GM18502 (cell line): Measurements from ENCODE around the gene GCSH.
"Not testable (repeated sequence)": the region's sequence is repeated elsewhere in the genome, so short reads cannot be mapped to it uniquely, and the experiment has no call there.

ENCODE experiments used
- ATAC-seq: cut with Tn5 transposase; IDR thresholded peaks from one replicate; pipeline ENCODE4 v1.9.1; 2021; ENCODE audit warnings: mild to moderate bottlenecking; ENCODE audit not compliant: unreplicated experiment, poor library complexity

GCSH gene

DNA sequence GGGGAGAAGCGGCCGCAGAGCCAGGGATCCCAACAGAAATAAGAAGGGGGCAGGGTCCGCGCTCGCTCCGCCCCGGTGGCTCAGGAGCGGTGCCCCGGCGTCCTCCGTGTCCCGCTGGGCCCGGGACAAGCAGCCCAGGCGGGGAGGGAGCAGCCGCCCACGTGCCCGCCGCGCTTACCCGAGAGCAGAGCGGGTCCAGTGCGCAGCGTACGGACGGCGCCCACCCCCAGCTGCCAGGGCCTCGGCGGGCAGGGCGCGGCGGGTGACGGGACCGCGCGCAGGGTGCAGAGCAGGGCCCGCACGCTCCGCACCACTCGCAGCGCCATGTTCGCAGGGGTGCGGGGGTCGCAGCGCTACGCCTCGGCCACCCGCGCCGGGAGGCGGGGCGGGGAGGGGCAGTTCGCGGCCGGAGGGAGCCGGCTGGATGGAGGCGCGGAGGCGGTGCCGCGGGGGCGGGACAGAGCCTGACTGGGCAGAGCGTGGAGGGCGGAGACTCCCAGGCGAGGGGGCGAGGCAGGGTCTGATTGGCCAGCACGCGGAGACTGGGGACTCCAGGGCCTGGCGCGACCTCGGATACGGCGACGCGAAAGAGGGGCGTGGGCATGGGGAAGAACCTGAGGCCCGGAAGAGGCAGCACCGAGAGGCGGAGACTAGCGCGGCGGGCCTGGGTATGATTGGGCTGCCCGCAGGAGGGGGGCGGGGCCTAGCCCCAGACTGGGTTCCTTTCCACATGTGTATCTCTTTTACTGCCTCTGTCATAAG is at the start of gene GCSH:
GCSH (minus strand) TSS at position 443 of the 762 bp plus-strand sequence; CDS start at position 326, 117 bp downstream.
- peak; percentile 98 for ATAC-seq

DNA sequence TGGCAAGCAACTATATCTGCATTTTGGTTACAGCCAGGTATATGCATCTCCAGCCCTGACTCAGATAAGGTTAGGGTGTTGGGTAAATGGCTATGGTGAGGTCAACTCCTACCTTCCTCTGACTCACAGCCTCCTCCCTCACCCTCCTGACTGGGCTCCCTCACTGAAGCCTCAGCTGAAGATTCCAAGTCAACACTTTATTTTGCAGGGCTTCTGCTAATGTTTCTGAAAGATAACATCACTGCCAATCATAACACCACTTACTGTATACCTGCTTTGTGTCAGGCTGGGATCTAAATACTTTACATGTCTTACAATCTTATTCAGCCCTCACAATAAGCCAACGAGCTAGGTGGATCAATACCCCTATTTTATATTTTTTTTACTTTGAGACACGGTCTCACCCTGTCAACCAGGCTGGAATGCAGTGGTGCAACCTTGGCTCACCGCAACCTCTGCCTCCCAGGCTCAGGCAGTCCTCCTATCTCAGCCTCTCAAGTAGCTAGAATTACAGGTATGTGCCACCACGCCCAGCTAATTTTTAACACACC is 47.8 kb upstream of the GCSH start:
- ATAC-seq: no peak

DNA sequence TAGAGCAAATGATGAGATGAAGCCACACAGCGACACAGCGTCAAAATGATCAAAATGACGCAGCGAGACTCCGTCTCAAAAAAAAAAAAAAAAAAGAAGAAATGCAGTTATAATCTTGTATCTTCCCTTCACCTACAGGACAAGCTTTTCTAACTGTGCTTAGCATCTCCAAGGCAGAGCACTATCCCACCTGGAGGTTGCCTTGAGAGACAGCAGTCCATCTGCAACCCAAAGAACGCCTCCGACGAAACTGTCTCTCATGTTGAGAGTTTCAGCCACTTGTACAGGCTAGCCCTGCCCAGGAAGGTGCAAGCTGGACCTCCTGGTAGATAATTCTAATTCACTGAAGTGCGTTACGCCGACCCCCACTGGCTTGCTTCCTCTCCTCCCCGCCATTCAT is 46.7 kb upstream of the GCSH start:
- ATAC-seq: no peak

DNA sequence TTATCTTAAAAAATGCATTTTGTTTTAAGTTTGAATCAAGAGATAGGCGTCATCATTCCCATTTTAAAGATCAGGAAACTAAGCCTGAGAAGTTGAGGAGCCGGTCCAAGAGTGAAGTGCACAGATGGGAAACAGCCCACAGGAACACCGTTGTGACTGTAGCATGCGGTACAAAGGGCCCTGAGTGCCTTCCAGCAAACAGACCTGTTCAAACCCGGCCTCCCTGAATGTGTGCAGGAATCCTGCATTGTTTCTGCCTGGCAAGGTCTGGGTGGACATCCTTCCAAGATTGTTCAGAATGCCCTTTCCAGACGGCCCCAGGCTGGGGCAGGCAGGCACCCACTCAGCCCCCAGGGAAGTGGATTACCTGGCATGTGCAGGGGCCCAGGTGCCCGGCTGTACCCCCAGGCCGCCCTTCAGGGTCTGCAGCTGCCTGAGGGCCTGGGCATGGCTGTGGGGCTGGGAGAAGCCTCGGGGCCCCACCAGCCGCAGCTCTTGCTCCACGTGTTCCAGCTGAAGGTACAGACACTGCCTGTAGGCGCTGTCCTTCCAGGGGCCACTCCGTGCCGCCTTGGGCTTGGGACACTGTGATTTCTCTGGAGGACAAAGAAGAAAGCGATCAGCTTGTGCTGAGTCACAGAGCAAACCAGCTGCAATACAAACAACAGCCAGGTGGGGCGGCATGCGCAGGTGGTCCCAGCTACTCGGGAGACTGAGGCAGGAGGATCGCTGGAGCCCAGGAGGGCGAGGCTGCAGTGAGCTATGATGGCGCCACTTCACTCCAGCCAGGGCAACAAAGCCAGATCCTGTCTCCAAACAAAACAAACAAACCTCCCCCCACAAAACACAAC is 45.0 kb upstream of the GCSH start:
- ATAC-seq: no peak

DNA sequence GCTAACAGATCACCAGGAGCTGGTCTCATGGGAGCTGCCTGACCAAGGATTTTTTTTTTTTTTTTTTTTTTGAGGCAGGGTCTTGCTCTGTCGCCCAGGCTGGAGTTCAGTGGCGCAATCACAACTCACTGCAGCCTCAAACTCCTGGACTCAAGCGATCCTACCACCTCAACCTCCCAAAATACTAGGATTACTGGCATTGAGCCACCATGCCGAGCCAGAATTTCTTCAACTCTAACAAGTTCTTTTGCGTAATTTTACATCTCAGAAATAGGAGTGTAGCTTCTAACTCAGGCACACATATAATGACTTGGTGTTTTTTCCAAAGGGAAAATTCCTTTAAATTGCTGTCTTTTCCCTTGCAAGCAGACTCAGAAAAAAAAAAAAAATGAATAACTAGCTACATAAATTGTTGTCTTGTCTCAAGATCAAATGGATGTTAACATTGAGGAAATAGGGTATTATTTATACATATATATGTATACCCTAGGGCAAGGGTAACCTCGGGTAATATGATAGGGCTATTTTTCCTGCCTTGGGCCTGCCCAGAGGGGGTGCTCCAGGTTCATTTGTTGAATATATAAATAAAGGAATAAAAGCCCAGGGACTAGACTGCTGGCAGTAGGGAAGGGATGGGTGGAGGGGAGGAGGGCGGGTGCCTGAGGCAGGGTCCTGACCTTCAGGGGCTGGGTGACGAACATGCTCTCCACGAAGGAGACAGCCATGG is 42.8 kb upstream of the GCSH start:
- no peak for ATAC-seq

DNA sequence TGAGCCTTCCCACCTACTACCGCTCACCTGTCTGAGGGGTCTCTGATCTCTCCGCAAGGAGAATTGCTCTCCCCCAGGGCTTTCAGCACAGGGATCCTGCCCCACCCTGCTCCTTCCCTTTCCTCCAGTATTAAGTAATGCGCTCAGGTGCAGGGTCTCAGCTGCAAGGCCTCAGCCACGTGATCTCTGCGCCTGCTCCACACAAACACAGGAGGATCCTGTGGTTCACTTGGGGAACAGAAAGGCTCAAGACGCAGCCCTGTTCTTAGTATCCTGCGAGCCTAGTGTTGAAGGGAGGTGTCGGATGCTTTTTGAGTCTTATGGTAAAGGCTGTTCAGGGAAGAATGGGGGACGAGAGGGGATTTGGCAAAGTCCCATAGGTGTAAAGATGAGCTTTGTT is 41.6 kb upstream of the GCSH start:
- ATAC-seq: no peak

DNA sequence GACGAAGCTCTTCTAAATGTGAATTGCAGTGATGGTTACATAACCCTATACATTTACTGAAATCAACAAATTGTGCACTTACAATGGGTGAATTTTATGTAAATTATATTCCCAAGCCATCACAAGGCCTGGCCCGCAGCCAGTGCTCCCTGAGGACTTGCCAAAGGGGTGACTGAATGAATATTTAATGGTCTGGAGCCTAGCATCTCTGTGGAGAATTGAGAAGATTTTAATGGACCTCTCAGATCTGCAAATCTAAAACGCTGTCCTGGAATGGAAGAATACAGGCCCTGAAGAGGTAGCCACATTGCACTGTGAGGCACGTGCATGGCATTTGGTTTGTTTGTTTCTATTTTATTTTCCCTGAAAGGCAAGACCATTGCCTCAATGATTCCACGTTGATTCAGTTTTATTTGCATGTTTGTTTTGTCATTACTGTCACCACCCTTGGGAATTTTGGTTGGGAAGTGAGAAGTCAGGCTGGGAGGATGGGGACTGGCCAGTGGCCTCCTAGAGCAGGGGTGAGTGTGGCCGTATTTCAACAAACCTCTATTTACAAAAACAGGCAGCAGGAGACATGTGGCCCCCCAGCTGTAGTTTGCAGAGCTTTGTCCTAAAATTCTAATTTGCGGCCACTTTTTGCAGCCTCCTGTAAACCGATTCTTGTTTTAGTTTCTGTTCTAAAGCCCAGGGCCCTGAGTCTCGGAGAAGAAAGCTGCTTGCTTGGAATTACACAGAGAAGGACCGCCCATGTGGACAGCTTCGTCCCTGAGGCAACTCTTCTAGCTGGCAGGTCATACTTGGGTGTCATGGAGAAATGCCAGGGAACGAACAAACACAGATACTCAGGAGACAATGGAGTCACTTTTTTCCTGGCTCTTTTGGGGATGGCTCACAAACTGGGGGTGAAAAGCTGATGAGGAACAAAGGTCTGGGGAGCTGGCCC is 40.5 kb upstream of the GCSH start:
- no peak for ATAC-seq

DNA sequence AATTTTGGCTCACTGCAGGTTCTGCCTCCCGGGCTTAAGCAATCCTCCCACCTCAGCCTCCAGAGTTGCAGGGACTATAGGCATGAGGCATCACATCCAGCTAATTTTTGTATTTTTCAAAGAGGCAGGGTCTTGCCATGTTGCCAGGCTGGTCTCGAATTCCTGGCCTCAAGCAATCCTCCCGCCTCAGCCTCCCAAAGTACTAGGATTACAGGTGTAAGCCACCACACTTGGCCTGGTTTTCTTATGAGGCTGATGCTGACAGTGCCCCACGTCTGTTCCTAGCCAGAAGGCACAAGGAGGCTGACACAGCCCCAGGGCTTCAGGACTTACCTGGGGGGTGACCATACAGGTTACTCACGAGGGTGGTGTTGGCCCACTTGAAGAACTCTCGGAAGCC is 33.9 kb upstream of the GCSH start:
- no peak for ATAC-seq

DNA sequence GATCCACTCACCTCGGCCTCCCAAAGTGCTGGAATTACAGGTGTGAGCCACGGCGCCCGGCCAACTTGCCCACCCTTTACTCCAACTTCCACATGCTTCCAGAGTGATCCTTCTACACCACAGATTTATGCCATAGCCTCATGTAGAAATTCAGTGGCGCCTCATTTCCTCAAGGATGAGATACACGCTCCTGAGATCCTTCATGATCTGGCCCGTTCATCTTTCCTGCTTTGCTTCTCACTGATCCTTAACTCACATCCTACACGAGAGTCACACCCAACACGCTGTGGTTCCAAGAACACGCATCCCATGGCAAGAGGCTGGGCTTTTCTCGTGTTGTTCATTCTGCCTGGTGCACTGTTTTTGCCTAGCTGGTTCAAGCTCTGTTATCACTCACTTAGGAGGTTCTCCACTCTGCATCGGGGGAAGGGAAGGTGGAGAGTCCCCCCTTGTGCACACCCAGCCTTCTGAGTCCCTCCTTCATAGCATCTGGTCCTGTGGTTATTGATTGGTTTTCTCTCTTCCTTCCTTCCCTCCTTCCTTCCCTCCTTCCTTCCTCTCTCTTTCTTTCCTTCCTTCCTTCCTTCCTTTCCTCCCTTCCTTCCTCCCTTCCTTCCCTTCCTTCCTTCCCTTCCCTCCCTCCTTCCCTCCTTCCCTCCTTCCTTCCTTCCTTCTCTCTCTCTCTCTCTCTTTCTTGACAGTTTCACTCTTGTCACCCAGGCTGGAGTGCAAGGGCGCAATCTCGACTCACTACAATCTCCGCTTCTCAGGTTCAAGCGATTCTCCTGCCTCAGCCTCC is 32.7 kb upstream of the GCSH start:
- ATAC-seq: no peak

DNA sequence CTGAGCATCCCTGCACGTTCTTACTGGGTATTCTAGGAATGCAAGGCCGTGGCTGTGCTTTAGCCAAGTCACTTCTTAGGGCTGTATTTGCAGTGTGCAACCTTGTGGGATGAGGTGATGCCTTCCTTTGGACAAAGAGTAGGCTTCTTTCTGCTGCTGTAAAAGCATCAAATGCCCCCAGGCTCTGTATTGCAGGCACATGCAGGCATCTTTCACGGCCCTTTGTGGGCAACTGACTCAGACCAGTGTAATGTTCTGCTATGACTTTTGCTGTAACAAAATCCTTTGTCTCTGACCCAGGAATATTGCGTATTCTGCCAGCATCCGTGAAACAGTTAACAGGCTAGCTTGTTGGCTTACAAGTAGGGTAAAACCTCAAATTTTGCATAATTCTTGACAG is 30.9 kb upstream of the GCSH start:
- no peak for ATAC-seq

DNA sequence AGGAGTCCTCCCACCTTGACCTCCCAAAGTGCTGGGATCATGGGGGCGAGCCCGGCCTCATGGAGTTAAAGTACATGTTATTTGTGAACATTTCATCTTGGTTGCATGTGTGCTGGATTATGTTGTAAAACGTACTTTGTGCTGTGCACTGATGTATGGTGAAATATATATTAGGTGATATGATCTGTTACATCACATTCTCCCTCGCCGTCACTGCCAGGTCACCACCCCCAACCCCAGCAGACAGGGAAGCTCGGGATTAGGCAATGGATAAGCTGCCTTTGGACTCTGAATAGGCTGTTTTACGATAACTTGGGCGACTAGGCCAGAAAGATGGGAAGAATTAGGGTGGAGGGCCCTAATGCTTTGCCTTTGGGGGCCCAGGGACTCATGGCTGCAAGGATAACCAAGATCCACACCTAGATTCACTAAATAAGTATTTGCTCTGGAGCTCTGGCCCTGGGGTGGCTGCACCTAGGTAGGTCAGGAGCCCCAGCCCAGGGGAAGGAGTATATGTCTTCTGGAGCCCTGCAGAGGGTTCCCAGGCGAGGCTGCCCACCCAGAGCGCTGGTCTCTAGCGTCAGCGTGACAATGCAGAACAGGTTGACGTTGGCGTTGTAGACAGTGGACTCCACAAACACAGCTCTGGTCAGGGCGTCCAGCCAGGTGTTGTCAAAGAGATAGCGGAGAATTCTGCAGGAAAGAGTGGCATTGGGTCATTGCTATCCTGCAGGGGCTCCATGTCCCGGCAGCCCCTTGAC is 27.1 kb upstream of the GCSH start:
- ATAC-seq: no peak

DNA sequence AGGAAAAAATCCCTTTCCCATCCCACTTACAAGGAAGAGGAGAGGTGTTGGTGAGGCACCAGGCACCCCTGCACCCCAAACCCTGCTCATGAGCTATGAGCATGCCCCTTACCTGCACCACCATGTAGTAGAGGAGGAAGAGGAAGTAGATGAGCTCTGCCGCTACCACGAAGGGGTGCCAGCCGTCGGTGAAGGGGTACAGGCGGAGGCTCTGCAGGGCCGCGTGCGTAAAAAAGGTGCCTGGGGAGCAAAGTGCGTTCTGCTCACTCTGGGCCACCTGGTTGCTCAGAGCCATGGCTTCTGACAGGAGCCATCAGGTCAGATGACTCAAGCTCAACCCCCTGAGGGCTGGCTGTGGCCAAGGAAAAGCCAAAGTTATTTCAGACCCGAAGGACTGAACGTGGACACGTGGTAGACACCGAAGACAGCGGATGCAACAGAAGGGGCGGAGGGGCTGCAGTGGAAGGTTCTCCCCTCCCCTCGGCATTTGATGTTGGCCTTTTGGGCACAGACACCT is 25.3 kb upstream of the GCSH start:
- ATAC-seq: no peak

DNA sequence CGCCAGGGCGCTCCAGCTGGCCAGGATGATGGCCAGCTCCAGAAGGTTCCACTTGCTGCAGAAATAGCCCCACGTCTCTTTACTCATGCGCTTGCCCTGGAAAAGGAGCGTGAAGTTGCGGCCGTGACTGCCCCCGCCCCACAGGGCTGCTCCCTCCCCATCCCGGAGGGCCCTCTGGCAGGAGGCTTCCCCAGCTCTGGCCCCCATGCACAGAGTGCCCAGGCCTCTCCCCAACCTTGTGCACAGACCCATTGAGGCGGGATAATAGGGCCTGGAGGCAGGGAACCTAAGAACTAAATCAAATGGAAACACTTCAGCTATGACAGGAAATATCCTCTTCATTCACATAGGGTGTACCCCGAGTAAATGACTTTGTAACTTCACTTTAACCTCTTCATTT is 21.2 kb upstream of the GCSH start:
- no peak for ATAC-seq

DNA sequence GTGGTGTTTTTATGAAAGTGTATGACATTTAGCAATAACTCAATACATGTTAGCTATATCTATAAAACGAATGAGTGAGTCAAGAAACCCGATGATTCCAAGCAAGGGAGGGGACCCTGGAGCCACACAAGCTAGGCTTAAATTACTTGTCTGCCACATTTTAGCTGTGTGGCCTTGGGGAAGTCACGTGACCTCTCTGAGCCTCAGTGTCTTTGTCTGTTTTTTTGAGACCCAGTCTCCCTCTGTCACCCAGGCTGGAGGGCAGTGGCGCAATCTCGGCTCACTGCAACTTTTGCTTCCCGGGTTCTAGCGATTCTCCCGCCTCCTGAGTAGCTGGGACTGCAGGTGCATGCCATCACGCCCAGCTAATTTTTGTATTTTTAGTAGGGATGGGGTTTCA is 20.1 kb upstream of the GCSH start:
- ATAC-seq: no peak

DNA sequence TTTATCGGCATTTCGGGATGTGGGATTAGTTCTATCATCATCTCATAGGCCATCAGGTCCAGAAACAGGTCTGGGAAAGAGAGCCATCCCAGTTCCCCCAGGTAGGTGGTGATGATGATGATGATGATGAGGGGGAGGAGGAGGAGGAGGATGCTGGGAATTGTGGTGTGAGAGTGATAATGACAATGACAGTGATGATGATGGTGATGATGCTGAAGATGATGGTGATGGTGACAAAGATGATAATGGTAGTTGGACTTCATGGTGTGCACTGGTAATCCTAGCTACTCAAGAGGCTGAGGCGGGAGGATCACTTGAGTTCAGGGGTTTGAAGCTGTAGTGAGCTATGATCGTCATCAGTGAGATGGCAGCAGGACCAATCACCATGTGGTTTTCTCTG is 16.3 kb upstream of the GCSH start:
- no peak for ATAC-seq

DNA sequence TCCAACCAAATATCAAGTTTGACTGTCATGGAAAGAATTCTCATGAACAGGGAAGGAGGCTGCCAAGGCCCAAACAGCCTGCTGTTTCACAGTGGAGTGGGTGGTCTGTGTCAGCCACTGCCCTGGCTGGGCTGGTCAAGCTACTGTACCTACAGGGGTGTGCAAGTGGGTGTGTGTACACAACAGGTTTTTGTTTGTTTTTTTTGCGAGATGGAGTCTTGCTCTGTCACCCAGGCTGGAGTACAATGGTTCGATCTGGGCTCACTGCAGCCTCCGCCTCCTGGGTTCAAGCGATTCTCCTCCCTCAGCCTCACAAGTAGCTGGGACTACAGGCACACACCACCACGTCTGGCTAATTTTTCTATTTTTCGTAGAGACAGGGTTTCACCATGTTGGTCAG is 13.1 kb upstream of the GCSH start:
- ATAC-seq: not testable (repeated sequence)

DNA sequence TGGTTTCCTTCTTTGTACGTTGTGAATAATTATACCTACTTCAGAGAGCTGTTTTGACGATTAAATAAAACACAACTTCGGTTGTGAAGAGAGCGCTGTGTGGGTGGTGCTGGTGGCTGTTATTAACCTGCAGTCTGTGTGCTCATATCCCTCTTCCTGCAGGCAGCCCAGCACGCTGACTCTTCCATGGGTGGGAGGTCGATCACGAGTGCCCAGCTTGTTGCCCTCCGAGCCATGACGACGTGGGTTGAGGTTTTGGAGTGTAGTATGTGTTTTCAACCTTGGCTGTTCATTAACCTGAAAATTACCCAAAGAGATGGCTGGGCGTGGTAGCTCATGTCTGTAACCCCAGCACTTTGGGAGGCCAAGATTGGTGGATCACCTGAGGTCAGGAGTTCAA is 11.3 kb upstream of the GCSH start:
- ATAC-seq: no peak
